ENCODE measurements around the gene DOK6. TPM values are rescaled to one million over a fixed set of nuclear protein-coding genes. Genes with fewer than 3 reads are reported as not detected.

The DOK6 gene
- total RNA-seq, 1 experiment from 2014 or later: 4.1 TPM

DNA sequence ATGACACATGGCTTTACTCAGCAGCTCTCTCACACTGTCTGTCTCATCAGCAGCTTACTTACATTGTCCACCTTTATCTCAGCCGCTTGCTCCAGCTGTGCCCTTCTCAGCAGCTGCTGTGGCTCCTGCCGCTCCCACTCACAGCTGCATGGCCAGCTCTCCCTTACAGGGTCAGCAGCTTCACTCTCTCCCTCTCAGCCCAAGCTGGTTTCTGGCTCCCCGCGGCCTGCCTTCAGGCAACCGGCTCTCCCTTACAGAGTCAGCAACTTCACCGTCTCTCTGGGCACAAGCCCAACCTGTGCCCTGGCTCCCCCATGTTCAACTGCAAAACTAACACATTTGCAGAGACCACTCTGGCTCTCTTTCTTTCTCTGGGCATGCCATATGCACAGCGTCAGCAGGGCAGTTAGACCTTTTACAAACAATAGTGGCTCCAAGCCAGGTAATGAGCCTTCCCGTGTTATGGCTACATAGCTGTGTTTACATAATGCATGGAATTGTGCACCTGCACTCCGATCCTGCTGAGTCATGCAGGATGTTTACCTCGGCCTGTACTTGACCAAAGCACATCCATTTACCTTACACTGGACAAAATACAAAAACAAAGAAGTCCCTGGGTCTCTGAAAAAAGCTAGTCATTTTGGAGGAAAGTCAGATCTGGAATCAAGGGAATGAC, 167.3 kb downstream of the DOK6 start (continued):
- TF ChIP-seq, protein P1, sequence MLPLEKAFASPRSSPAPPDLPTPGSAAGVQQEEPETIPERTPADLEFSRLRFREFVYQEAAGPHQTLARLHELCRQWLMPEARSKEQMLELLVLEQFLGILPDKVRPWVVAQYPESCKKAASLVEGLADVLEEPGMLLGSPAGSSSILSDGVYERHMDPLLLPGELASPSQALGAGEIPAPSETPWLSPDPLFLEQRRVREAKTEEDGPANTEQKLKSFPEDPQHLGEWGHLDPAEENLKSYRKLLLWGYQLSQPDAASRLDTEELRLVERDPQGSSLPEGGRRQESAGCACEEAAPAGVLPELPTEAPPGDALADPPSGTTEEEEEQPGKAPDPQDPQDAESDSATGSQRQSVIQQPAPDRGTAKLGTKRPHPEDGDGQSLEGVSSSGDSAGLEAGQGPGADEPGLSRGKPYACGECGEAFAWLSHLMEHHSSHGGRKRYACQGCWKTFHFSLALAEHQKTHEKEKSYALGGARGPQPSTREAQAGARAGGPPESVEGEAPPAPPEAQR (CRISPR knock-in tag; IDR thresholded peaks at IDR 0.05): no peak
- no peak for TF ChIP-seq KAT7 (CRISPR knock-in tag; IDR thresholded peaks at IDR 0.05; ENCODE audit: borderline replicate concordance)

DNA sequence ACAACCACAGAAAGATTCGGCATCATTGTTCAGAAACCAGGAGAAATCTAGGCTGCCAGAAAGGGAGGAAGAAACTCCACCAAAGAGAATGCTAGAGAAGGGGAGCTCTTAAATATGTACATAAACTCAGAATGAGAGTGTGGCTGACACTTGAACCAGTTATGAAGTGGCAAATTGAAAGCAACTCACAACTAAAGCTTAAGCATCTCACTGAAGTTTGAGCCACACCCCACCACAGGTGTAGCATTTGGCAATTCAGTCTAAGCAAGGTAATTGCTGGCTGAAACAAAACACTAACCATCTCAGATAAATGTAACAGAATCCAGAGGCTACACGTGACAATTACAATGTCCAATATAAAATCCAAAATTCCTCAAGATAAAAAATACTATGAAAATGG, 168.4 kb downstream of the DOK6 start:
- Mint-ChIP-seq H3K4me3 (no peak overlapping the region), H3K27ac (no peak overlapping the region), H3K27me3 (ENCODE audit: low read depth) (no peaks in the 10 kb centered on the region), H3K4me1 (peaks cover 3% of the 10 kb centered on the region; the same call in 1 of the 2 replicates), H3K36me3 (peaks cover 23% of the 10 kb centered on the region), H3K9me3 (peaks cover 32% of the 10 kb centered on the region)
- ChIA-PET CTCF (no interaction called here), POLR2A (no interaction called here)
- ATAC-seq (no peak), DNase-seq (ENCODE audit: low spot score) (no peak)
- TF ChIP-seq SMAD3 (CRISPR knock-in tag; IDR thresholded peaks at IDR 0.05; ENCODE audit: borderline replicate concordance): no peak
- TF ChIP-seq, protein P2, sequence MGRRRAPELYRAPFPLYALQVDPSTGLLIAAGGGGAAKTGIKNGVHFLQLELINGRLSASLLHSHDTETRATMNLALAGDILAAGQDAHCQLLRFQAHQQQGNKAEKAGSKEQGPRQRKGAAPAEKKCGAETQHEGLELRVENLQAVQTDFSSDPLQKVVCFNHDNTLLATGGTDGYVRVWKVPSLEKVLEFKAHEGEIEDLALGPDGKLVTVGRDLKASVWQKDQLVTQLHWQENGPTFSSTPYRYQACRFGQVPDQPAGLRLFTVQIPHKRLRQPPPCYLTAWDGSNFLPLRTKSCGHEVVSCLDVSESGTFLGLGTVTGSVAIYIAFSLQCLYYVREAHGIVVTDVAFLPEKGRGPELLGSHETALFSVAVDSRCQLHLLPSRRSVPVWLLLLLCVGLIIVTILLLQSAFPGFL (CRISPR knock-in tag; IDR thresholded peaks at IDR 0.05; ENCODE audit: borderline replicate concordance): no peak
- TF ChIP-seq NFYB (CRISPR knock-in tag; conservative IDR thresholded peaks at IDR 0.05; ENCODE audit: low read depth): no peak
- TF ChIP-seq NFATC4 (CRISPR knock-in tag; IDR thresholded peaks at IDR 0.05): no peak
- no peak for TF ChIP-seq ATF1 (CRISPR knock-in tag; IDR thresholded peaks at IDR 0.05)
- TF ChIP-seq ELF4 (CRISPR knock-in tag; IDR thresholded peaks at IDR 0.05; ENCODE audit: low read depth): no peak
- TF ChIP-seq JUN (CRISPR knock-in tag; IDR thresholded peaks at IDR 0.05): no peak
- no peak for TF ChIP-seq FOXK1 (CRISPR knock-in tag; IDR thresholded peaks at IDR 0.05)
- no peak for TF ChIP-seq TEAD4 (CRISPR knock-in tag; IDR thresholded peaks at IDR 0.05)
- TF ChIP-seq ZNF232 (CRISPR knock-in tag; IDR thresholded peaks at IDR 0.05): no peak
- no peak for TF ChIP-seq ZNF263 (CRISPR knock-in tag; IDR thresholded peaks at IDR 0.05; ENCODE audit: low read depth)
- TF ChIP-seq JAZF1 (CRISPR knock-in tag; IDR thresholded peaks at IDR 0.05): no peak
- no peak for TF ChIP-seq TP53 (CRISPR knock-in tag; IDR thresholded peaks at IDR 0.05)
- TF ChIP-seq GRHL2 (CRISPR knock-in tag; IDR thresholded peaks at IDR 0.05; ENCODE audit: insufficient replicate concordance, severe bottlenecking): no peak
- TF ChIP-seq, protein P3, sequence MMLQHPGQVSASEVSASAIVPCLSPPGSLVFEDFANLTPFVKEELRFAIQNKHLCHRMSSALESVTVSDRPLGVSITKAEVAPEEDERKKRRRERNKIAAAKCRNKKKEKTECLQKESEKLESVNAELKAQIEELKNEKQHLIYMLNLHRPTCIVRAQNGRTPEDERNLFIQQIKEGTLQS (CRISPR knock-in tag; conservative IDR thresholded peaks at IDR 0.05): no peak
- TF ChIP-seq, protein P4, sequence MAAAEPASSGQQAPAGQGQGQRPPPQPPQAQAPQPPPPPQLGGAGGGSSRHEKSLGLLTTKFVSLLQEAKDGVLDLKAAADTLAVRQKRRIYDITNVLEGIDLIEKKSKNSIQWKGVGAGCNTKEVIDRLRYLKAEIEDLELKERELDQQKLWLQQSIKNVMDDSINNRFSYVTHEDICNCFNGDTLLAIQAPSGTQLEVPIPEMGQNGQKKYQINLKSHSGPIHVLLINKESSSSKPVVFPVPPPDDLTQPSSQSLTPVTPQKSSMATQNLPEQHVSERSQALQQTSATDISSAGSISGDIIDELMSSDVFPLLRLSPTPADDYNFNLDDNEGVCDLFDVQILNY (CRISPR knock-in tag; IDR thresholded peaks at IDR 0.05): no peak
- TF ChIP-seq SOX15 (CRISPR knock-in tag; IDR thresholded peaks at IDR 0.05): no peak
- TF ChIP-seq, protein P5, sequence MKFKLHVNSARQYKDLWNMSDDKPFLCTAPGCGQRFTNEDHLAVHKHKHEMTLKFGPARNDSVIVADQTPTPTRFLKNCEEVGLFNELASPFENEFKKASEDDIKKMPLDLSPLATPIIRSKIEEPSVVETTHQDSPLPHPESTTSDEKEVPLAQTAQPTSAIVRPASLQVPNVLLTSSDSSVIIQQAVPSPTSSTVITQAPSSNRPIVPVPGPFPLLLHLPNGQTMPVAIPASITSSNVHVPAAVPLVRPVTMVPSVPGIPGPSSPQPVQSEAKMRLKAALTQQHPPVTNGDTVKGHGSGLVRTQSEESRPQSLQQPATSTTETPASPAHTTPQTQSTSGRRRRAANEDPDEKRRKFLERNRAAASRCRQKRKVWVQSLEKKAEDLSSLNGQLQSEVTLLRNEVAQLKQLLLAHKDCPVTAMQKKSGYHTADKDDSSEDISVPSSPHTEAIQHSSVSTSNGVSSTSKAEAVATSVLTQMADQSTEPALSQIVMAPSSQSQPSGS (CRISPR knock-in tag; IDR thresholded peaks at IDR 0.05; ENCODE audit: borderline replicate concordance, low read depth): no peak

Data from WTC11 (cell line).